ENCODE measurements around the gene SLC44A5. TPM values are rescaled to one million over a fixed set of nuclear protein-coding genes. Genes with fewer than 3 reads are reported as not detected.

SLC44A5 gene

GRCh38 chr1:75159154-75159553 lies 451.8 kb downstream of the SLC44A5 start:
- H4K8ac ChIP-seq (ENCODE audit: low read depth, low read length): no peak overlapping the region
- H4K91ac ChIP-seq (ENCODE audit: low read depth, low read length, poor library complexity): no peak overlapping the region
- no peak overlapping the region for H3K4me3 ChIP-seq (ENCODE audit: low read length in 2 of 2)
- no peak overlapping the region for H3K14ac ChIP-seq (ENCODE audit: low read length)
- no peak overlapping the region for H3K27ac ChIP-seq (replicated peaks; ENCODE audit: low read length)
- no peak overlapping the region for H2BK15ac ChIP-seq (ENCODE audit: low read length)
- no peaks in the 10 kb centered on the region for H3K4me1 ChIP-seq (ENCODE audit: control insufficient read depth in 2 of 2, insufficient read depth in 1 of 2, low read depth in 1 of 2, low read length in 2 of 2)
- no peak overlapping the region for H2AK5ac ChIP-seq (ENCODE audit: low read depth, low read length)
- no peak overlapping the region for H3K4ac ChIP-seq (ENCODE audit: low read length)
- H2BK120ac ChIP-seq (ENCODE audit: low read depth, low read length): no peak overlapping the region
- no peak overlapping the region for H2BK5ac ChIP-seq (ENCODE audit: low read length)
- H2AFZ ChIP-seq (ENCODE audit: low read length): no peak overlapping the region
- no peak overlapping the region for H3K4me2 ChIP-seq (ENCODE audit: insufficient read depth, low read length, poor library complexity, severe bottlenecking)
- H3K23ac ChIP-seq (ENCODE audit: low read depth, low read length, poor library complexity): no peak overlapping the region
- H3K9ac ChIP-seq (ENCODE audit: low read depth, low read length, poor library complexity): no peak overlapping the region
- no peaks in the 10 kb centered on the region for H3K79me1 ChIP-seq (ENCODE audit: low read depth, low read length)
- no peaks in the 10 kb centered on the region for H3K36me3 ChIP-seq (replicated peaks in 1 of 2; ENCODE audit: control insufficient read depth in 2 of 2, insufficient read depth in 2 of 2, low read length in 2 of 2)
- no peak overlapping the region for H3K18ac ChIP-seq (ENCODE audit: low read length)
- peaks cover 0 to 10% (median 0%) of the 10 kb centered on the region in 3 experiments for H3K27me3 ChIP-seq (ENCODE audit: control insufficient read depth in 3 of 3, insufficient read depth in 3 of 3, low read depth in 1 of 3, low read length in 3 of 3)
- DNase-seq (ENCODE audit: low spot score): no peak
- no peaks in the 10 kb centered on the region for H3K9me3 ChIP-seq (replicated peaks in 1 of 2; ENCODE audit: control insufficient read depth in 2 of 2, insufficient read depth in 1 of 2, low read depth in 1 of 2, low read length in 2 of 2)
- H2BK12ac ChIP-seq (ENCODE audit: low read length): no peak overlapping the region
- WGBS, 2 donors (ENCODE audit: extremely low coverage in 2 of 2, insufficient read length in 2 of 2, insufficient replicate concordance in 1 of 2): 100% methylated on average over 1 of the region's 3 CpGs; no CpG with 5 or more reads in 1 of the 2 donors

Small RNA genes lying within 50 kb of the gene (small RNA-seq; reads per million reads assigned to genes)
- not detected for gene RNU6-503P (ENCODE audit: insufficient read depth)
- gene RNU6-622P (ENCODE audit: insufficient read depth): not detected
